GM06990 (cell line): ENCODE data around the gene YIF1A.

ENCODE experiments used
- DNase-seq: peaks from one replicate; pipeline ENCODE4 v3.0.0-alpha.2; 2011; ENCODE audit not compliant: insufficient read length; ENCODE audit errors: extremely low read depth
- H3K27me3 ChIP-seq: replicated peaks from 2 replicates; pipeline ENCODE4 v1.6.0; 2011; ENCODE audit warnings: low read length; ENCODE audit not compliant: control insufficient read depth, insufficient read depth
- H3K36me3 ChIP-seq: 2 replicates; pipeline ENCODE4 v1.5.1; 2011; ENCODE audit warnings: low read length; ENCODE audit not compliant: control insufficient read depth, insufficient read depth
- H3K4me3 ChIP-seq: replicated peaks from 2 replicates; pipeline ENCODE4 v1.5.1; 2011; ENCODE audit warnings: low read depth, mild to moderate bottlenecking, control low read depth, low read length
- TF ChIP-seq, protein P1 (sequence below): IDR thresholded peaks from 2 replicates; pipeline ENCODE4 v1.5.1; 2011; ENCODE audit warnings: low read length, control low read depth, mild to moderate bottlenecking, inconsistent platforms; ENCODE audit not compliant: insufficient read depth, poor library complexity, severe bottlenecking

YIF1A gene

DNA sequence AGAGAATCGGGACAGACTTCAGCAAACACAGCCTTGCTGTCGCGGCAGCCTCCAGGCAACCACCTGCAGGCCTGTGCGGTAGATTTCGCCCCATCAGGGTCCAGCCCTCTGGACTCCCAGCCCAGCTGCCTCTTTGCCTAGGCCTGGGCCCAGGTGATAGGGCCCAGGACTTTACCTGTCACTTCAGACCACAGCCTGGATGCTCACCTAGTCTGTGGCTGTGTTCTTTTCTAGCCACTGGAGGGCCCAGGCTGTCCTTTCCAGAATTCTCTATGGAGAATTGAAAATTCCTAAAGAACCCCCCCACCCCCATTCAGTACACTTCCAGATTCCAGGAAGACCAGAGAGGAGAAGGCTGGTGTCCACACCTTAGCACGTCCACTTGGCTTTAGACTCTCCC, 51.1 kb downstream of the YIF1A start:
- DNase-seq: no peak
- TF ChIP-seq, protein P1, sequence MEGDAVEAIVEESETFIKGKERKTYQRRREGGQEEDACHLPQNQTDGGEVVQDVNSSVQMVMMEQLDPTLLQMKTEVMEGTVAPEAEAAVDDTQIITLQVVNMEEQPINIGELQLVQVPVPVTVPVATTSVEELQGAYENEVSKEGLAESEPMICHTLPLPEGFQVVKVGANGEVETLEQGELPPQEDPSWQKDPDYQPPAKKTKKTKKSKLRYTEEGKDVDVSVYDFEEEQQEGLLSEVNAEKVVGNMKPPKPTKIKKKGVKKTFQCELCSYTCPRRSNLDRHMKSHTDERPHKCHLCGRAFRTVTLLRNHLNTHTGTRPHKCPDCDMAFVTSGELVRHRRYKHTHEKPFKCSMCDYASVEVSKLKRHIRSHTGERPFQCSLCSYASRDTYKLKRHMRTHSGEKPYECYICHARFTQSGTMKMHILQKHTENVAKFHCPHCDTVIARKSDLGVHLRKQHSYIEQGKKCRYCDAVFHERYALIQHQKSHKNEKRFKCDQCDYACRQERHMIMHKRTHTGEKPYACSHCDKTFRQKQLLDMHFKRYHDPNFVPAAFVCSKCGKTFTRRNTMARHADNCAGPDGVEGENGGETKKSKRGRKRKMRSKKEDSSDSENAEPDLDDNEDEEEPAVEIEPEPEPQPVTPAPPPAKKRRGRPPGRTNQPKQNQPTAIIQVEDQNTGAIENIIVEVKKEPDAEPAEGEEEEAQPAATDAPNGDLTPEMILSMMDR: no peak
- H3K36me3 ChIP-seq: peaks cover 35% of the 10 kb centered on the region
- H3K4me3 ChIP-seq: no peak overlapping the region
- H3K27me3 ChIP-seq: no peaks in the 10 kb centered on the region

DNA sequence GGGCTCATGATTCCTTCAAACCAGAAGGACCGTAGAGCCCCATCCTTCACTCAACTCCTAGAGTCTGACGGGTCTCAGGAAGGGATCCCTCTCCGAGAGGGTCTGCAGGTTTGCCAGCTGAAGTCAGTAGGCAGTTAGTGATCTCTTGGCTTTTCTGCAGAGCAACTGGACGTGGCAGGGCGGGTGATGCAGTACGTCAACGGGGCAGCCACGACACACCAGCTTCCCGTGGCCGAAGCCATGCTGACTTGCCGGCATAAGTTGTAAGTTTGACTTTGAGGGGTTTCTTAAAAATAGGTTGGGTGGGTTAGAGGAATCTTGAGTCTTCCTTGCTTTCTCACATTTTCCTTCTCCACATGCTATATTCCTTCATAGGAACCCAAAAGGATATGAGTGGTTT, 53.8 kb downstream of the YIF1A start:
- Histone ChIP-seq H3K27me3 (no peaks in the 10 kb centered on the region), H3K4me3 (no peak overlapping the region), H3K36me3 (peaks cover 40% of the 10 kb centered on the region)
- TF ChIP-seq, protein P1: no peak
- no peak for DNase-seq
